Measurements from ENCODE around the gene TCF25.

The TCF25 gene

DNA sequence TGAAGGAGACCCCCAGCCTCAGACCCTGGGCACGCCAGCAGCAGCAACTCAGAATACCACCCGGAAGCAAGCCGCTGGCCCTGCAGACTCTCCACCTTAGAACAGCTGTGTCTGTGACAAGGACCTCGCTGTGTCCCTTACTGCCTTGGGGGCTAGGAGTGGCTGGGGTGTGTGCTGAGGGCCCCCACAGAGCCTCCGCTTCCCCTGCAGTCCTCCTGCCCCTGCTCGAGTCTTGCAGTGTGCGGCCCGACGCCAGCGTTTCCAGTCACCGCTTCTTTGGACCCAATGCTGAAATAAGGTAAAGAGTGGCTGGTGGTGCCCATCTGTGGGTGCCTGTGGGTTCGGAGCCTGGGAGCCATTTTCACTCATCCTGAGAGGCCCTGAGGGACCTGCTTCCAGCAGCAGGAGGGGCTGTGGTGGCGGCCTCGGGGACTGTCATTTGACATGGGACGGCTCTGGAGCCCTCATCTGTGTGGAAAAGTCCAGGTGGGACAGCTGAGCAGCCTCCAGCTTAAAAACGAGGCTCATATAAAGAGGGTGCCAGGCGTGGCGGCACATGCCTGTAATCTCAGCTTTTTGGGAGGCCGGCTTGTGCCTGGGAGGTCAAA is 30.6 kb downstream of the TCF25 start:
- TF ChIP-seq, protein P1, sequence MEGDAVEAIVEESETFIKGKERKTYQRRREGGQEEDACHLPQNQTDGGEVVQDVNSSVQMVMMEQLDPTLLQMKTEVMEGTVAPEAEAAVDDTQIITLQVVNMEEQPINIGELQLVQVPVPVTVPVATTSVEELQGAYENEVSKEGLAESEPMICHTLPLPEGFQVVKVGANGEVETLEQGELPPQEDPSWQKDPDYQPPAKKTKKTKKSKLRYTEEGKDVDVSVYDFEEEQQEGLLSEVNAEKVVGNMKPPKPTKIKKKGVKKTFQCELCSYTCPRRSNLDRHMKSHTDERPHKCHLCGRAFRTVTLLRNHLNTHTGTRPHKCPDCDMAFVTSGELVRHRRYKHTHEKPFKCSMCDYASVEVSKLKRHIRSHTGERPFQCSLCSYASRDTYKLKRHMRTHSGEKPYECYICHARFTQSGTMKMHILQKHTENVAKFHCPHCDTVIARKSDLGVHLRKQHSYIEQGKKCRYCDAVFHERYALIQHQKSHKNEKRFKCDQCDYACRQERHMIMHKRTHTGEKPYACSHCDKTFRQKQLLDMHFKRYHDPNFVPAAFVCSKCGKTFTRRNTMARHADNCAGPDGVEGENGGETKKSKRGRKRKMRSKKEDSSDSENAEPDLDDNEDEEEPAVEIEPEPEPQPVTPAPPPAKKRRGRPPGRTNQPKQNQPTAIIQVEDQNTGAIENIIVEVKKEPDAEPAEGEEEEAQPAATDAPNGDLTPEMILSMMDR (IDR thresholded peaks at IDR 0.05), result no peak
- Histone ChIP-seq H3K9me3 (no peaks in the 10 kb centered on the region), H3K27ac (no peak overlapping the region), H3K4me1 (ENCODE audit: control insufficient read depth in 1 of 2, insufficient read depth in 1 of 2, low read depth in 1 of 2, low read length in 1 of 2) (no peaks in the 10 kb centered on the region), H3K27me3 (no peaks in the 10 kb centered on the region), H3K36me3 (peaks cover 89% of the 10 kb centered on the region), H3K4me3 (ENCODE audit: low read depth in 1 of 2, low read length in 1 of 2) (no peak overlapping the region)

DNA sequence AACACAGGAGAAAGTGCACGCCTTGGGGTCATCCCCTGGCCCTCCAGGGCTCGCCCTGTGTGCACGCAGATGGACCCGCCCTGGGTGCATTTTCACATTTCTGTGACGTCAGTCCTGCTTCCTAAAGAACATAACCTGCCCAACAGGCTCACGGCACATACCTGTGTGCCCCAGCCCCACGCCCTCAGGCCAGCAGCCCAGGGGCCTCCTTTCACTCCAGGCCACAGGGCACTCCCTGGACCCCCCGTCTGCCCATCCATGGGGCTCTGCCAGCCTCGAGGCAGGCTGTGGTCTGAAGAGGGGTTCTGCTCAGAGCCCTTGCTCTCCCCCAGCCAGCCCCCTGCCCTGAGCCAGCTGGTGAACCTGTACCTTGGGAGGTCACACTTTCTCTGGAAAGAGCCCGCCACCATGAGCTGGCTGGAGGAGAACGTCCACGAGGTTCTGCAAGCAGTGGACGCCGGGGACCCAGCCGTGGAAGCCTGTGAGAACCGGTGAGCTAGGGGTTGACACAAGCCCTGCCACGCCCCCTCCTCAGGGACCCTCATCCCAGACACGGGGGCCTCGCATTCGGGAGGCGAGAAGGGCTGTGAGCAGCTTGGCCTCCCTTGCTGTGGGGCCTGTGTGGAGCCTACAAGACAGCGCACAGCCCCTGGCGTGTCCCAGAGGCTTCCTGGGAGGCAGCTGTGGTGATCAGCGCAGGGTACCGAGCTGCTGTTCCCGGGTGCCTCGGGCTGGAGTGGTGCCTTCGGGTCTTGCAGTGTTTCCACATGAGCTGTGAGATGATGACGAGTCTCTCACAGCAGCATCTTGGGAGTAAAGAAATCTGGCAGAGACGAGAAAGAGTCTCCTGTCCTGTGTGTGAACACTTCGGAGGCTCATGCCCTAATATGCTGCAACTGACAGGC is 31.5 kb downstream of the TCF25 start:
- Histone ChIP-seq H3K36me3 (peaks cover 87% of the 10 kb centered on the region), H3K4me1 (ENCODE audit: control insufficient read depth in 1 of 2, insufficient read depth in 1 of 2, low read depth in 1 of 2, low read length in 1 of 2) (no peaks in the 10 kb centered on the region), H3K4me3 (ENCODE audit: low read depth in 1 of 2, low read length in 1 of 2) (no peak overlapping the region), H3K27ac (no peak overlapping the region), H3K9me3 (no peaks in the 10 kb centered on the region), H3K27me3 (no peaks in the 10 kb centered on the region)
- TF ChIP-seq, protein P1 (IDR thresholded peaks at IDR 0.05), result no peak

DNA sequence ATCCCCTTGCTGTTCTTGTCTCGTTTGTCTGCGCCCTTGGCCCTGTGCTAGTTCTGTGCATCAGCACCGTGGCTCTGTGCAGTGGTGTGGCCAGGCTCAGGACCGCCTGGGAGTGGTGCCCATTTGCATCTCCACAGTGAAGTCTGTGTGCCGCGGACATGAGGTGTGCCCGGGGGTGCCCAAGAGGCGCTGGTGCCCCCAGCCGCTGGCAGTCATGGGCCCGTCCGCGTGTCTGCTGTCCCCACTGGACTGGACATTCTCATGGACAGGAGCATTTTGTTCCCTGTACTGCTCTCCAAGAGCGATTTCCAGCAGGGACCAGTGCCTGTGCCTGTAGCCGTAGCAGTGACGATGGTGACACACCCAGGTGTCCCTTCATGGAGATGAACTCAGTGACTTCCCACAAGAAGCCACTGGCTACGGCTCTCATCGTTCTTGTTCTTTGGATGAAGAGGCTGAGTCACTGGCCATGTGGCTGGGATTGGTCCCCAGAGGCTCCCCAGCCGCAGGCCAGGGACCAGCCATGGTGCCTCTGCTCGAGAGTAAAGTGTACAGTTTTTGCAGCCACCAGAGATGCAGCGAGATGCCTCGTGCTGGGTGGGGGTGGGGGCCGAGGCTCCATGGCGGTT is 32.2 kb downstream of the TCF25 start:
- no peak overlapping the region for H3K4me3 ChIP-seq (ENCODE audit: low read depth in 1 of 2, low read length in 1 of 2)
- peaks cover 87% of the 10 kb centered on the region for H3K36me3 ChIP-seq
- H3K4me1 ChIP-seq (ENCODE audit: control insufficient read depth in 1 of 2, insufficient read depth in 1 of 2, low read depth in 1 of 2, low read length in 1 of 2), result no peaks in the 10 kb centered on the region
- no peaks in the 10 kb centered on the region for H3K9me3 ChIP-seq
- TF ChIP-seq, protein P1 (IDR thresholded peaks at IDR 0.05), result no peak
- H3K27ac ChIP-seq, result no peak overlapping the region
- H3K27me3 ChIP-seq, result no peaks in the 10 kb centered on the region

DNA sequence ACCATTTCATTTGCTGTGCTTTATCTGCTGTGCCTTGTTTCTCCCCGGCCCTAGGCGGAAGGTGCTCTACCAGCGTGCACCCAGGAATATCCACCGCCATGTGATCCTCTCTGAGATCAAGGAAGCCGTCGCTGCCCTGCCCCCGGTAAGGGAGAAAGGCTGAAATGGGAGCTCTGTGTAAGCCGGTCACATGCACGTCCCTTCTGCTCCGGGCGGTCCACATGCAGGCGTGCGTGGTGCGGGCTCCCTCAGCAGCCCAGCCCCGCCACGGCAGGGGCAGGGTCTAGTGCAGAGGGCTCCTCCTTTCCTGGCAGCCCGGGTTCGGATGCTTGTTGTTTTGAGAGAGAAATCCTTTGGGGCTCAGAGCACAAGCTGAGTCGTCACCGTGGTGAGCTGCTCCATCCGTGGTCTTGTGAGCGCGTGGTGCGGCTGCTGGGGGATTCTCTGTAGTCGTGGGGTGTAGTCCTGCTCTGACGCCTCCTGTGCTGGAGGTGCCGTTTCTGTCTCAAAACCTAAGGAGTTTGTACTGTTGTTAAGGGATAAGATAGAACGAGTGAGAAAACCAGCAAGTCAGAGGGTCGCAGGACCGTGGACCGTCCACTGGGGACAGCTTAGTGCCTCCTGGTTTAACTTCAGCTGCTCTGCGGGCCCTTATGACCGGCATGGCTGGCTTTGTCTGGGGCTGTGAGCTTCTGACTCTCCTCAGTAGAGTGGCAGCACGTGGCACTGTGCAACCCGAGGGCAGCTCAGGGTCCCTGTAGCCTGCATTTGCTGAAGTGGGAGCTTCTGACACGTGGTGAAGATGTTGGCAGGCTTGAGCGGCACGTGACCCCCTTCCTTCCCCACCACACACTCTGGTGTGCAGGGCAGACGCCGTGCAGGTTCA is 33.0 kb downstream of the TCF25 start:
- H3K27ac ChIP-seq, result no peak overlapping the region
- H3K4me3 ChIP-seq (ENCODE audit: low read depth in 1 of 2, low read length in 1 of 2), result no peak overlapping the region
- no peaks in the 10 kb centered on the region for H3K4me1 ChIP-seq (ENCODE audit: control insufficient read depth in 1 of 2, insufficient read depth in 1 of 2, low read depth in 1 of 2, low read length in 1 of 2)
- no peaks in the 10 kb centered on the region for H3K9me3 ChIP-seq
- H3K27me3 ChIP-seq, result no peaks in the 10 kb centered on the region
- TF ChIP-seq, protein P1 (IDR thresholded peaks at IDR 0.05), result no peak
- peaks cover 88% of the 10 kb centered on the region for H3K36me3 ChIP-seq

Data from neutrophil (primary cell).